HepG2 (cell line): Measurements from ENCODE around the gene WNT5B. TPM values are rescaled to one million over a fixed set of nuclear protein-coding genes. Genes with fewer than 3 reads are reported as not detected.

Source experiments
- ATAC-seq: fragments of 200-7000 bp; cut with Tn5 transposase; 3 replicates; pipeline ENCODE4 v1.9.1; 2020; ENCODE audit warnings: mild to moderate bottlenecking, moderate library complexity
- BruUV-seq: library from RNA; stranded (reverse); fragments of 400-500 nt; replicated peaks from 2 replicates; lab custom pipeline; 2021; lab: Mats Ljungman, UMichigan
- CTCF ChIA-PET: fragments of 300-600 bp; formaldehyde crosslinking; extraction: SDS; loops from one replicate; lab custom pipeline; 2021; ENCODE audit warnings: low total read pairs, inconsistent platforms, low intra/inter-chr PET ratio; lab: Yijun Ruan, JAX
- POLR2A ChIA-PET: fragments of 350-600 bp; sonication (Branson Sonifier 250); formaldehyde crosslinking; loops from one replicate; lab custom pipeline; 2020; ENCODE audit warnings: antibody characterized with exemption, inconsistent platforms; lab: Yijun Ruan, JAX
- DNase-seq: peaks from one replicate; pipeline ENCODE4 v3.0.0-alpha.2; 2015; ENCODE audit warnings: low spot score
- FAIRE-seq: peaks from 3 replicates; lab custom pipeline; 2011; peaks lifted over from hg19 to GRCh38; lab: Jason Lieb, UNC
- H2AFZ ChIP-seq: one replicate; pipeline ENCODE4 v1.6.1; 2011; ENCODE audit warnings: low read length, inconsistent platforms
- H3K27ac ChIP-seq: fragments of 300-600 bp; 3 replicates; pipeline ENCODE4 v1.8.0; 2011; ENCODE audit warnings: mixed run types, mild to moderate bottlenecking, mixed read lengths, low read length, inconsistent platforms; ENCODE audit not compliant: insufficient read depth; ENCODE audit errors: extremely low read length
- H3K27me3 ChIP-seq, 2 experiments: fragments of 200-600 bp in 1 of 2; 2 replicates in 1 of 2; 3 replicates in 1 of 2; pipeline versions ENCODE4 v1.6.0 to v1.8.0; 2011; ENCODE audit warnings: low read length in 2 of 2, mild to moderate bottlenecking in 2 of 2, moderate library complexity in 2 of 2, inconsistent platforms in 1 of 2; ENCODE audit not compliant: insufficient read depth in 2 of 2, control insufficient read depth in 1 of 2
- H3K36me3 ChIP-seq, 2 experiments: fragments of 200-600 bp in 1 of 2; replicated peaks in 1 of 2; 2 replicates in 1 of 2; 3 replicates in 1 of 2; pipeline versions ENCODE4 v1.5.1 to v1.8.0; 2011; ENCODE audit warnings: low read length in 2 of 2, inconsistent platforms in 1 of 2; ENCODE audit not compliant: insufficient read depth in 2 of 2, control insufficient read depth in 1 of 2
- H3K4me1 ChIP-seq: 2 replicates; pipeline ENCODE4 v1.5.1; 2012; ENCODE audit warnings: low read length, inconsistent platforms; ENCODE audit not compliant: insufficient read depth
- H3K4me2 ChIP-seq: 2 replicates; pipeline ENCODE4 v1.6.0; 2011; ENCODE audit warnings: low read depth, low read length, inconsistent platforms
- H3K4me3 ChIP-seq, 3 experiments: fragments of 200-600 bp in 1 of 3; sonication (generic), shearing (Covaris generic) in 1 of 3; replicated peaks in 1 of 3; 2 replicates each; pipeline ENCODE4 v1.5.1; 2011 to 2016; ENCODE audit warnings: low read length in 3 of 3, inconsistent platforms in 2 of 3, low read depth in 2 of 3, mild to moderate bottlenecking in 2 of 3, control low read depth in 1 of 3, mixed read lengths in 1 of 3; ENCODE audit not compliant: insufficient read depth in 1 of 3
- H3K79me2 ChIP-seq: one replicate; pipeline ENCODE4 v1.6.1; 2011; ENCODE audit warnings: low read length, inconsistent platforms; ENCODE audit not compliant: insufficient read depth
- H3K9ac ChIP-seq: 2 replicates; pipeline ENCODE4 v1.6.0; 2011; ENCODE audit warnings: mild to moderate bottlenecking, low read depth, low read length, inconsistent platforms; ENCODE audit not compliant: insufficient read depth
- H3K9me3 ChIP-seq: 2 replicates; pipeline ENCODE4 v1.5.1; 2012; ENCODE audit warnings: mild to moderate bottlenecking, low read length
- H4K20me1 ChIP-seq: 2 replicates; pipeline ENCODE4 v1.6.0; 2011; ENCODE audit warnings: inconsistent platforms, mild to moderate bottlenecking, low read length, moderate library complexity; ENCODE audit not compliant: insufficient read depth
- DR1 ChIP-seq: sonication (generic); formaldehyde crosslinking; IDR thresholded peaks from 2 replicates; pipeline ENCODE4 v1.8.0; 2021; ENCODE audit warnings: mild to moderate bottlenecking, missing genetic modification reagents, inconsistent platforms
- EZH2 ChIP-seq: conservative IDR thresholded peaks from 2 replicates; pipeline ENCODE4 v1.6.1; 2012; ENCODE audit warnings: mild to moderate bottlenecking, low read depth, low read length, moderate library complexity
- FOXM1 ChIP-seq: sonication (generic); formaldehyde crosslinking; IDR thresholded peaks from 2 replicates; pipeline ENCODE4 v1.5.0; 2020; ENCODE audit warnings: missing genetic modification reagents
- MEIS2 ChIP-seq: sonication (generic); formaldehyde crosslinking; IDR thresholded peaks from 2 replicates; pipeline ENCODE4 v1.9.0; 2021; ENCODE audit warnings: mild to moderate bottlenecking, missing genetic modification reagents
- NFE2 ChIP-seq: sonication (generic); formaldehyde crosslinking; IDR thresholded peaks from 2 replicates; pipeline ENCODE4 v1.4.0; 2020; ENCODE audit warnings: missing genetic modification reagents
- NFIC ChIP-seq: IDR thresholded peaks from 2 replicates; pipeline ENCODE4 v1.6.1; 2012; ENCODE audit warnings: mild to moderate bottlenecking, low read length, inconsistent platforms
- NKX3-1 ChIP-seq: sonication (generic); formaldehyde crosslinking; IDR thresholded peaks from 2 replicates; pipeline ENCODE4 v1.5.0; 2020; ENCODE audit warnings: missing genetic modification reagents
- PLSCR1 ChIP-seq: sonication (generic); formaldehyde crosslinking; IDR thresholded peaks from 2 replicates; pipeline ENCODE4 v1.5.0; 2020; ENCODE audit warnings: missing genetic modification reagents, mild to moderate bottlenecking, borderline replicate concordance
- PTBP1 ChIP-seq: fragments of 200-400 bp; formaldehyde crosslinking; IDR thresholded peaks from 2 replicates; pipeline ENCODE4 v1.6.1; 2018; ENCODE audit warnings: low read length, low read depth; ENCODE audit not compliant: poor library complexity, severe bottlenecking
- RELA ChIP-seq: sonication (generic); formaldehyde crosslinking; IDR thresholded peaks from 2 replicates; pipeline ENCODE4 v1.4.0; 2020; ENCODE audit warnings: missing genetic modification reagents
- SP4 ChIP-seq: sonication (generic); formaldehyde crosslinking; IDR thresholded peaks from 2 replicates; pipeline ENCODE4 v1.8.1; 2023; ENCODE audit warnings: mild to moderate bottlenecking, missing genetic modification reagents
- TBL1XR1 ChIP-seq: fragments of 150-350 bp; IDR thresholded peaks from 2 replicates; pipeline ENCODE4 v1.6.1; 2014; ENCODE audit warnings: borderline replicate concordance, low read length; ENCODE audit not compliant: partially characterized antibody
- TSC22D2 ChIP-seq: sonication (generic); formaldehyde crosslinking; IDR thresholded peaks from 2 replicates; pipeline ENCODE4 v1.5.1; 2020; ENCODE audit warnings: missing genetic modification reagents, mild to moderate bottlenecking, borderline replicate concordance
- ZBTB42 ChIP-seq: sonication (generic); formaldehyde crosslinking; IDR thresholded peaks from 2 replicates; pipeline ENCODE4 v1.5.0; 2020; ENCODE audit warnings: mild to moderate bottlenecking, missing genetic modification reagents
- ZGPAT ChIP-seq: IDR thresholded peaks from 2 replicates; pipeline ENCODE4 v1.6.1; 2016; ENCODE audit warnings: mild to moderate bottlenecking
- ZKSCAN8 ChIP-seq: IDR thresholded peaks from 2 replicates; pipeline ENCODE4 v1.6.1; 2016; ENCODE audit warnings: borderline replicate concordance, missing genetic modification reagents, missing compliant biosample characterization
- ZNF251 ChIP-seq: sonication (generic); formaldehyde crosslinking; IDR thresholded peaks from 2 replicates; pipeline ENCODE4 v1.9.0; 2021; ENCODE audit warnings: mild to moderate bottlenecking, missing genetic modification reagents
- ZNF263 ChIP-seq: sonication (generic); formaldehyde crosslinking; IDR thresholded peaks from 2 replicates; pipeline ENCODE4 v1.4.0; 2020; ENCODE audit warnings: missing genetic modification reagents
- ZNF33B ChIP-seq: sonication (generic); formaldehyde crosslinking; IDR thresholded peaks from 2 replicates; pipeline ENCODE4 v1.5.1; 2020; ENCODE audit warnings: mild to moderate bottlenecking, missing genetic modification reagents
- ZNF441 ChIP-seq: sonication (generic); formaldehyde crosslinking; IDR thresholded peaks from 2 replicates; pipeline ENCODE4 v1.7.0; 2021; ENCODE audit warnings: missing genetic modification reagents, borderline replicate concordance
- ZNF550 ChIP-seq: sonication (generic); formaldehyde crosslinking; IDR thresholded peaks from 2 replicates; pipeline ENCODE4 v1.4.0; 2020; ENCODE audit warnings: mild to moderate bottlenecking, missing genetic modification reagents, borderline replicate concordance
- WGBS: methylation state at CpG from one replicate; pipeline ENCODE4 v1.1.6; 2017; ENCODE audit warnings: low lambda C conversion rate; 5-methylcytosine and 5-hydroxymethylcytosine counted together
- in situ Hi-C: cut with HindIII; loops from 2 replicates; pipeline ENCODE4 v1.10.0; 2017; ENCODE audit warnings: low pct_unique_long_range_greater_than_20kb; ENCODE audit not compliant: extremely low pct_ligation_motif_present
- intact Hi-C: fragments of 100-400 bp; cut with micrococcal nuclease; formaldehyde crosslinking; loops from one replicate; pipeline ENCODE4 v1.10.0; 2022; ENCODE audit not compliant: unreplicated experiment
- polyA plus RNA-seq, 8 experiments: library from polyadenylated mRNA; depleted of rRNA in 3 of 8; stranded (reverse) in 7 of 8; unstranded in 1 of 8; fragments of >200 nt; fragmentation: Illumina TruSeq in 4 of 8; extraction: Trizol in 4 of 8; gene quantifications; 2 replicates each; pipeline versions ENCODE4 v1.2.1 to v1.2.3, GENCODE V29; 2011 to 2016; ENCODE audit warnings: low read depth in 4 of 8, missing spikeins in 1 of 8, mixed read lengths in 1 of 8; ENCODE audit not compliant: insufficient read depth in 1 of 8
- total RNA-seq, 5 experiments: library from RNA; depleted of rRNA; stranded (reverse); fragments of >200 nt; fragmentation: Illumina TruSeq; extraction: Trizol; gene quantifications; 2 replicates each; pipeline ENCODE4 v1.2.3, GENCODE V29; 2016; ENCODE audit warnings: low read depth in 1 of 5

Gene WNT5B
- total and polyA plus RNA-seq, 2 of the 13 experiments (the other 11 are each of a cell fraction or from before 2014, with no cell fraction given), result 0.04 TPM; not detected in 1

GRCh38 chr12:1605129-1606020, 23.7 kb upstream of the WNT5B start (continued):
- no peak for TF ChIP-seq ZGPAT (CRISPR knock-in tag)
- TF ChIP-seq ZBTB42 (CRISPR knock-in tag), result no peak
- TF ChIP-seq ZNF550 (CRISPR knock-in tag), result no peak
- TF ChIP-seq ZNF33B (CRISPR knock-in tag), result no peak
- TF ChIP-seq TSC22D2 (CRISPR knock-in tag), result 0 out of 2 replicates have a peak, but pooled peaks have one; percentile 34
- no peak for TF ChIP-seq ZNF251 (CRISPR knock-in tag)
- no peak for TF ChIP-seq RELA (CRISPR knock-in tag)

- Histone ChIP-seq H2AFZ (no peak overlapping the region), H3K4me3 (peak overlapping the region; percentile 40 to 77 (median 49)), H3K9me3 (no peaks in the 10 kb centered on the region), H3K4me1 (peaks cover 78% of the 10 kb centered on the region), H3K79me2 (no peaks in the 10 kb centered on the region), H3K4me2 (peak overlapping the region; percentile 98), H3K27me3 (peaks cover 0 to 9% of the 10 kb centered on the region in 2 experiments; a peak in 2 of 5 replicates), H3K9ac (no peak overlapping the region), H3K27ac (peak overlapping the region; percentile 38), H3K36me3 (no peaks in the 10 kb centered on the region), H4K20me1 (no peaks in the 10 kb centered on the region)
- CTCF ChIA-PET, result no interaction called here
- ATAC-seq, result peak; percentile 60
- in situ Hi-C loops (no loop called here), intact Hi-C loops (loop anchor here (10.0 kb wide), 1 partner anchor 1031 kb away; no protein-coding TSS in a partner anchor)
- FAIRE-seq, result peak; percentile 82
- POLR2A ChIA-PET, result interaction anchor here (0.9 kb wide), 1 partner anchor 60 kb away, joined by 3 read pairs; no protein-coding TSS in a partner anchor
- no TSS peak for BruUV-seq
- WGBS, result 0% methylated on average over 10 of the region's 12 CpGs
- DNase-seq, result peak; percentile 79
- no peak for TF ChIP-seq EZH2
- TF ChIP-seq PTBP1, result no peak
- TF ChIP-seq NFE2 (CRISPR knock-in tag), result no peak
- no peak for TF ChIP-seq DR1
- TF ChIP-seq SP4 (CRISPR knock-in tag), result no peak
- 0 out of 2 replicates have a peak, but pooled peaks have one; percentile 42 for TF ChIP-seq ZKSCAN8 (CRISPR knock-in tag)
- 0 out of 2 replicates have a peak, but pooled peaks have one; percentile 37 for TF ChIP-seq MEIS2 (CRISPR knock-in tag)
- peak; percentile 97 for TF ChIP-seq ZNF263 (CRISPR knock-in tag)
- TF ChIP-seq TBL1XR1, result peak; percentile 32
- TF ChIP-seq ZNF441 (CRISPR knock-in tag), result peak; percentile 95
- no peak for TF ChIP-seq FOXM1
- TF ChIP-seq PLSCR1 (CRISPR knock-in tag), result no peak
- no peak for TF ChIP-seq NKX3-1 (CRISPR knock-in tag)
- TF ChIP-seq NFIC, result peak; percentile 72; the same call in 1 of the 2 replicates
These were observed 22.9 kb upstream of the WNT5B start for GRCh38 chr12:1606021-1606622.
